Measurements from ENCODE around the gene ZC3H18. TPM values are rescaled to one million over a fixed set of nuclear protein-coding genes. Genes with fewer than 3 reads are reported as not detected.

ZC3H18 gene
- total RNA-seq, 2 donors from 2014 or later, result 7.9 to 10.0 TPM

DNA sequence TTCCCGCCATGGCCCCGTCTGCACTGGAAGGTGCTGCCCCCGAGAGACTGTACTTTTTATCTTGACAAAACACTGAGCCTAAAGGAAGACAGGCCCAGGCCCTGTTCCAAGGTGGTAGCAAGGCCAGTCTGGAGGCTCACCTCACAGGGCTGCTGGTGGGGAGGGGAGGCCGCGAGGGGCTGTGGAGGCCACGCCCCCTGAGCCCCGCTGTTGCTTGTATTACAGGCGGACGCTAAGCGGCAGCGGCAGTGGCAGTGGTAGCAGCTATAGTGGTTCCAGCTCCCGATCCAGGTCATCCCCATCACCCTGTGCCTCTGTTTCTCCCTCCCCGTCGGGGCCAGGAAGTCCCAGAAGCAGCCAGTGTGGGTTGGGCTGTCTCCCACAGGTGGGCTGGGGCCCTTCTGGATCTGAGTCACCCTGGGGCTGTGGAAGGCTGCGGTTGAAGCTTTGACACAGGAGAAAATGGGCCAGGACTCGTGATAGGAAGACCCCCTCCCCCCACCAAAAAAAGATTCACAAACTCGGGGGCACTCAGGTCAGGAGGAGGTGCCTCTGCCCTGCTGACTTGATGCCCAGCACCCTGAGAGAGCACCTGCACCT is 54.9 kb downstream of the ZC3H18 start:
- Histone ChIP-seq H3K4me1 (peaks cover 0 to 4% of the 10 kb centered on the region in 2 donors), H3K27me3 (no peaks in the 10 kb centered on the region), H3K27ac (no peak overlapping the region), H3K4me3 (no peak overlapping the region), H3K9me3 (no peaks in the 10 kb centered on the region), H3K36me3 (peaks cover 71% of the 10 kb centered on the region)
- TF ChIP-seq, protein P1, sequence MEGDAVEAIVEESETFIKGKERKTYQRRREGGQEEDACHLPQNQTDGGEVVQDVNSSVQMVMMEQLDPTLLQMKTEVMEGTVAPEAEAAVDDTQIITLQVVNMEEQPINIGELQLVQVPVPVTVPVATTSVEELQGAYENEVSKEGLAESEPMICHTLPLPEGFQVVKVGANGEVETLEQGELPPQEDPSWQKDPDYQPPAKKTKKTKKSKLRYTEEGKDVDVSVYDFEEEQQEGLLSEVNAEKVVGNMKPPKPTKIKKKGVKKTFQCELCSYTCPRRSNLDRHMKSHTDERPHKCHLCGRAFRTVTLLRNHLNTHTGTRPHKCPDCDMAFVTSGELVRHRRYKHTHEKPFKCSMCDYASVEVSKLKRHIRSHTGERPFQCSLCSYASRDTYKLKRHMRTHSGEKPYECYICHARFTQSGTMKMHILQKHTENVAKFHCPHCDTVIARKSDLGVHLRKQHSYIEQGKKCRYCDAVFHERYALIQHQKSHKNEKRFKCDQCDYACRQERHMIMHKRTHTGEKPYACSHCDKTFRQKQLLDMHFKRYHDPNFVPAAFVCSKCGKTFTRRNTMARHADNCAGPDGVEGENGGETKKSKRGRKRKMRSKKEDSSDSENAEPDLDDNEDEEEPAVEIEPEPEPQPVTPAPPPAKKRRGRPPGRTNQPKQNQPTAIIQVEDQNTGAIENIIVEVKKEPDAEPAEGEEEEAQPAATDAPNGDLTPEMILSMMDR (IDR thresholded peaks at IDR 0.05), result no peak
- no peak for DNase-seq (ENCODE audit: low spot score)

DNA sequence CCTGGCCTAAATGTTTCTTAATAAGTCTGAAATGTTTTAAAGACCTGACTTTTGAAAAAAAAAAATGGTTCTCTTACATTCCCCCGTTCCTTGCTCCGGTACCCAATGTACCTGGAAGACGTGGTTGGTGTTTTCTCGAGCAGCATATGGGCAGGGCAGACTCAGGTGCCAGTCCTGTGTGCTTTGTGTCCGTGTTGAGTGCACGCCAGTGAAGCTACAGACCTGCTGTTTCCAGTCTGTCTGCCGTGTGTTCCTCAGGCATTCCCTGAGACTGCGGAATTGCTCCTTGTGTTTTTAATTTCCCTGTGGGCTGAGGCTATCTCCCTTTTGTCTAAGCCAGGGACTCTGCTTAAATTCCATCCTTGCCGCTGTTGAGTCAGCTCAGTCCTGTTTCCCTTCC is 56.4 kb downstream of the ZC3H18 start:
- Histone ChIP-seq H3K27me3 (no peaks in the 10 kb centered on the region), H3K9me3 (no peaks in the 10 kb centered on the region), H3K36me3 (peaks cover 83% of the 10 kb centered on the region), H3K4me3 (no peak overlapping the region), H3K27ac (no peak overlapping the region), H3K4me1 (peaks cover 0 to 4% of the 10 kb centered on the region in 2 donors)
- TF ChIP-seq, protein P1 (IDR thresholded peaks at IDR 0.05), result no peak
- DNase-seq (ENCODE audit: low spot score), result no peak

DNA sequence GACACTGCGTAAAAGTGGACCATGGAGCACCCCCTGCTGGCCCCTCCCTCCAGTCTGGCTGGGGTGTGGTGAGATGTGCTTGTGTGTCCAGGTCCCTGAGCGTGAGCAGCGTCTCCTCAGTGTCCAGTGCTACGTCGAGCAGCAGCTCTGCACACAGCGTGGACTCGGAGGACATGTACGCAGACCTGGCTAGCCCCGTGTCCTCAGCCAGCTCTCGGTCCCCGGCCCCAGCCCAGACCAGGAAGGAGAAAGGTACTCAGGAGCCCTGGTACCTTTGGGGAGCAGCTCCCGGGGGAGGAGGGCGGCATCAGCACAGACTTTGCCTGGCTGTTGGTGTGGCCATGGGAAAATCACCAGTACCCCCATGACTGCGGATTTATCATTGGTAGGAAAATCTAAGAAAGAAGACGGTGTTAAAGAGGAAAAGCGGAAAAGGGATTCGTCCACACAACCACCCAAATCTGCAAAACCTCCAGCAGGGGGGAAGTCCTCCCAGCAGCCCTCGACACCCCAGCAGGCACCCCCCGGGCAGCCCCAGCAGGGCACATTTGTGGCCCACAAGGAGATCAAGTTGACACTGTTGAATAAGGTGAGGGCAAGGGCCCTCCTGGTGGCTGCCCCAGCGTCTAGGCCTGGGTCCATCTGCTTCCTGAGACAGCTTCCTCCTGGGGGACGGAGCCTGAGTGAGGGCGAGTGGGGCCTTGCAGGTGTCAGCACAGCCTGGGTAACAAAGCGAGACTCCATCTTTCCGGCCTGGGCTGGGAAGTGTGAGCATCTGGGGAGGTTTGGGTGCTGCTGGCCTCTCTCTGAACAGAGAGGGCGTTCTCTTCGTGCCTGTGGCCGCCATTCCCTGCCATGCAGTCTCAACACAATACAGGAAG is 57.6 kb downstream of the ZC3H18 start:
- Histone ChIP-seq H3K27me3 (no peaks in the 10 kb centered on the region), H3K36me3 (peaks cover 82% of the 10 kb centered on the region), H3K4me3 (no peak overlapping the region), H3K4me1 (peaks cover 0 to 4% of the 10 kb centered on the region in 2 donors), H3K27ac (peak overlapping the region in 1 of 2 donors; percentile 53), H3K9me3 (no peaks in the 10 kb centered on the region)
- TF ChIP-seq, protein P1 (IDR thresholded peaks at IDR 0.05), result no peak
- DNase-seq (ENCODE audit: low spot score), result no peak

DNA sequence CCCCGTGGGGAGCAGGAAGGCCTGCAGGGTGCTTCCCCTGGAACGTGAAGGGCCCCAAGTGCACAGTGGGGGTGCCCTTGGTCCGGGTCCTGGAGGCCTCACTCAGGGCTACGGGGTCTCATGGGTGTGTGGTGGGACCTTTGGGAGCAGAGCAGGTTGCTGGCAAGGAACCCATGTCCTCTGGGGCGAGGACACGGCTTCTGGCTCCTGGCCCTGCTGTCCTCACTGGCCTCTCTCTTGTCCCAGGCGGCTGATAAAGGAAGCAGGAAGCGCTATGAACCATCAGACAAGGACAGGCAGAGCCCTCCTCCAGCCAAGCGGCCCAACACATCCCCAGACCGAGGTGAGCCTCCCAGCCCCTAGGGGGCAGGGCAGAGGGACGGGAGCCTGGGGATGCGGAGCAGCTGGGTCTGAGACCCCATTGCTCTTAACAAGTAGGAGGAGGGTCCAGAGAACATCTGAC is 58.3 kb downstream of the ZC3H18 start:
- peak overlapping the region in 1 of 2 donors; percentile 53 for H3K27ac ChIP-seq
- no peak overlapping the region for H3K4me3 ChIP-seq
- H3K36me3 ChIP-seq, result peaks cover 74% of the 10 kb centered on the region
- no peaks in the 10 kb centered on the region for H3K9me3 ChIP-seq
- peaks cover 0 to 4% of the 10 kb centered on the region in 2 donors for H3K4me1 ChIP-seq
- DNase-seq (ENCODE audit: low spot score), result no peak
- no peaks in the 10 kb centered on the region for H3K27me3 ChIP-seq
- TF ChIP-seq, protein P1 (IDR thresholded peaks at IDR 0.05), result peak in 1 of 2 donors; percentile 61

DNA sequence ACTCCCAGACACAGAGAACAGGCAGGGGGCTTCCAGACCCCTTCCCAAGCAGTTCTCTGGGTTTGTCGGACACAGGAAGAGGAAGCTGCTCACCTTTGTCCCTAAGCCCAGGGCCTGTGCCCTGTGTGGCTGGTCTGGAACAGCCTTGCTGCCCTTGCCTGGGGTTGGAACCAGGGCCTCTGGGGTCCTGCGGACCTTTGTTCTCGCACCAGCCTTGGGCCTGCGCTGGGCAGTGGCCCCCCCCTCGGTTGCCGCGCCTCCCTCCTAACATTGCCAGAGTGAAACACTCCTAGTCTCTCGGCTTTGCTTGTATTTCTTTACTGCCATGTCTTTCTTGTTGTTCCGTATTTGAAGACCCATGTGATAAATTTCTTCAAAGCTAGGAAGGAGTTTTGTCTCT is 59.6 kb downstream of the ZC3H18 start:
- H3K9me3 ChIP-seq, result no peaks in the 10 kb centered on the region
- no peak overlapping the region for H3K4me3 ChIP-seq
- no peak overlapping the region for H3K27ac ChIP-seq
- no peaks in the 10 kb centered on the region for H3K27me3 ChIP-seq
- TF ChIP-seq, protein P1 (IDR thresholded peaks at IDR 0.05), result no peak
- no peak for DNase-seq (ENCODE audit: low spot score)
- peaks cover 0 to 17% of the 10 kb centered on the region in 2 donors for H3K4me1 ChIP-seq
- peaks cover 61% of the 10 kb centered on the region for H3K36me3 ChIP-seq

Measured in right atrium auricular region (tissue), 2 donors.